SK-N-DZ (cell line): ENCODE results near the gene GAN.
"Not testable (repeated sequence)": the region's sequence is repeated elsewhere in the genome, so short reads cannot be mapped to it uniquely, and the experiment has no call there.

Experiments used
- DNase-seq: peaks from one replicate; pipeline ENCODE4 v3.0.0-alpha.2; 2015; ENCODE audit warnings: low spot score

The GAN gene

DNA sequence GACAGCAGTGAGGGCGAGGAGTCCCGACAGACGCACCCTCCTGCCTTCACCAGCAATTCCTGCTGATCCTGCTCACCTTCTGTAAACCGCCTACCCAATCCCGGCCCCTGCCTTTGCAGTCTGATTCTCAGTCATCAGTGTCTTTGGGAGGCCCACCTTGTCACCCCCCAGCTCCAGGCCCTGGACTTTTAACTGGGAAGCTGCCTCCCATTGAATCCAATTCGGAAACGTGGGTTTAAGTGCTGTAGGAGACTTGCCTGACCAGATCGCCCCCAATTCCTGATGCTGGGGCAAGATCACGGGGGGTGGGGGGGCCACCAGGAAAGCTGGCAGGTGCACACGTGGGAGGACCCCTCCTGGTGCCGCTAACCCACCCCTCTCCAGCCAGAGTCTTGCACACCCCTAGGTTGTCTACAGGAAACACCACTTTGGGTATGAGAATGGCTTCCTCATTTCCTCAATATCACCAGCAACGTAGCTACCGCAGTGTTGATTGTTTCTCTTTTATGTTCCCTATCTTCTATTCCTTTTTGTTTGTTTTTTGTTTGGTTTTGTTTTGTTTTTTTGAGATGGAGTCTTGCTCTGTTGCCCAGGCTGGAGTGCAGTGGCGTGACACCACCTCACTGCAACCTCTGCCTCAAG is 83.2 kb downstream of the GAN start:
- no peak for DNase-seq

- DNase-seq: no peak
Measured at GRCh38 chr16:81399909-81400308, 85.1 kb downstream of the GAN start.

DNA sequence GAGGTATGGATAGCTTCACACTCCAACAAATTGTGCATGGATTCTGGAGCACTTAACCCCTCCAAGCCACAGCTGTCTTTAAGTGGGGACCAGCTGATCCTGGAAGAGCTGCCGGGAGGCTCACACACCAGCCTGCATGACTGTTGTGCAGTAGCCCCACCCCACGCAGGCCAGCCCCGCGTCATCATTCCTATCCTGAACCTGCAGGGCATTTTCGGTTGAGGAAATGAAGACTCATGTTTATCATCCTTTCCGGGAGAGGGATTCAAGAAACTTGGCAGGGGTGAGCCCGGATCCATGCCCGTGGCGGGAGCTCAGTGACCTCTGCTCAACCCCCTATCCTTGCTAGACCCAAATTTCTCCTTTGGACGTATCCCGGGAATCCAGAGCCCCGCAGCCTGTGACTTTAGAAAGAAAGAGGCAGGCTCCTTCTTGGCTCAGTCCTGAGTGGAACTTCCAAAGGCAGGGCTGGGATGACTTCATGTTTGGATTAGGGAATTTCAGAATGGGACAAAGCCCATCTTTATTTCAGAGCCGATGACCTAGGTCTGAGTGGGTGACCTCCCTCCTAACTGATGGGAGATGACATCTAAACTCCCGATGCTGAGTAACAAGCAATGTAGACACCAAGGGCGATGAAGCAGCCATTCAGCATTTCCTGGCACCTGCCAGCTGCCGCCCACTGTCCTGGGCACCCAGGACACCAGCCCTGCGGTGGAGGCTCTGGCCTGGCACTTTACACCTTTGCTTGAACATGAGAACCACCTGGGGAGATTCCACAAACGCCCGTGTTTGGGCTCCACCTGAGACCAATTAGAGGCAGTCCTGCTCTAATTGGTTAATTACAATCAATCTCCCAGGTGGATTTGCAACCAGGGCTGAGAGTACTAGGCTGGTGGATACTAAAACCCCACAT is 86.5 kb downstream of the GAN start:
- no peak for DNase-seq

- DNase-seq: no peak
Measured at GRCh38 chr16:81403208-81403600, 88.4 kb downstream of the GAN start.

- DNase-seq: peak; percentile 86
Measured at GRCh38 chr16:81403601-81404391, 89.0 kb downstream of the GAN start.

- DNase-seq: not testable (repeated sequence)
Measured at GRCh38 chr16:81405002-81405401, 90.2 kb downstream of the GAN start.

DNA sequence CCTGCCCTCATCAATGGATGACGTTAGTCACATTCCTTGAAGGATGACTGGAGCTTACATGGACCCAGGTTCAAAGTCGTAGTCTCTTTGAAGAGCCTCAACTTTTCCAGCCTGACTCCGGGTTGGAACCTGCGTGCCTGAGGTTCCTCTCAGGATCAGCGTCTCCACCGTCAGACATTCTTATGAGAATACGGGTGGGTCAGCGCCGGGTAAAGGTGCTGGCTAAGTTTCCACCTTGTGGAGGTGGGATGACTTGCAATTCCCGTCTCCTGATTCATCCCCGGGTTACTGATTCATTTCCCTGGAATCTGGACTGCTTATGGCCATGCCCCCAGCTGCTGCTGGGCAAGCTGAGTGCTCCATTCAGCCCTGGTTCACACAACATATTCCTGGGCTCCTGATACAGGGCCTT is 90.9 kb downstream of the GAN start:
- peak; percentile 29 for DNase-seq

DNA sequence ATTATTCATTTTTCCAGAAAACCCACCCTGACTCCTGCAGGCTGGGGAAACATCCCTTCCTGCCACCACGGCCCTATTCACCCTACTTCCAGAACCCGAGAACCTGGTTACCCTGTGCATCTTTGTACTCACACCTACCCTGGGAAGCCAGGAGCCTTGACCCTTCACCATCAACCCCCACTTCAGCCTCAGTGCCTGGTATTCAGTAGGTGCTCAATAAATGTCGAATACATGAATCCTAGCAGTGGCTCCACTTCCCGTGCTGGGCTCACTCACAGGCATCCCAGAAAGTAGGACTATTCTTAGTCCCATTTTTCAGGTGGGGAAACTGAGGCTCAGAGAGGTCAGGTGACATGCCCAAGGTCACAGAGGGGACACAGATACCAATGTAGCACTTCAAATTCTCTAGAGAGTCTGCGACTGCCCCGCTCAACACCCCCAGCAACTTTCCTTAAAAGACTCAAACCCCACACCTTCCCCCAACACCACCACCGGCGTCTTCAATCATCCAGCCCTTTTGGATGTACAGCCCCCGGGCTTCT is 93.7 kb downstream of the GAN start:
- no peak for DNase-seq

DNA sequence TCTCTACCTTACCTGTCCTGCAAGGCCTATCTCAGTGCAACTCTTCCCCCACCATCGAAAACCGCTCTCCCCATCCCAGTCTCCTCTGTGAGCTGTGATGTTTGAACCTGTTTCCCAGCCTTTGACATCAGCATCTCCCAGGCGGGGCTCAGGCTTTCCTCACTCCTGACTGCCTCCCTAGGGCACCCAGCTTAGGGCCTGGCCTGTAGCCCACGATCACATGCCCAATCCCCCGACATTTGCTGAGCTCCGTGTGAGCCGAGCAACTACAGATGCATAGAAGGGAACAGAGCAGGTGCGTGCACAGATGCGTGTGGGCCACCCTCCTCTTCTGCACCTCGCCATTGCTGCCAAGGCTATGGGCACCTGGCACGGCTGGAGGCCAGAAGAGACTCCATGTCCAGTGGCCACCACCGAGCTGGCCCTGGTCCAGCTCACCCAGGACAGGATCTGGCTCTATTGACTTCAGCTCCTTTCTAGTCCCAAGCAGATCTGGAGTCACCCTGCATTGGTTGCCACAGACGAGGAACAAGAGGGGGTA is 94.3 kb downstream of the GAN start:
- DNase-seq: no peak

GRCh38 chr16:81410643-81411293 is 96.0 kb downstream of the GAN start:
- no peak for DNase-seq

DNA sequence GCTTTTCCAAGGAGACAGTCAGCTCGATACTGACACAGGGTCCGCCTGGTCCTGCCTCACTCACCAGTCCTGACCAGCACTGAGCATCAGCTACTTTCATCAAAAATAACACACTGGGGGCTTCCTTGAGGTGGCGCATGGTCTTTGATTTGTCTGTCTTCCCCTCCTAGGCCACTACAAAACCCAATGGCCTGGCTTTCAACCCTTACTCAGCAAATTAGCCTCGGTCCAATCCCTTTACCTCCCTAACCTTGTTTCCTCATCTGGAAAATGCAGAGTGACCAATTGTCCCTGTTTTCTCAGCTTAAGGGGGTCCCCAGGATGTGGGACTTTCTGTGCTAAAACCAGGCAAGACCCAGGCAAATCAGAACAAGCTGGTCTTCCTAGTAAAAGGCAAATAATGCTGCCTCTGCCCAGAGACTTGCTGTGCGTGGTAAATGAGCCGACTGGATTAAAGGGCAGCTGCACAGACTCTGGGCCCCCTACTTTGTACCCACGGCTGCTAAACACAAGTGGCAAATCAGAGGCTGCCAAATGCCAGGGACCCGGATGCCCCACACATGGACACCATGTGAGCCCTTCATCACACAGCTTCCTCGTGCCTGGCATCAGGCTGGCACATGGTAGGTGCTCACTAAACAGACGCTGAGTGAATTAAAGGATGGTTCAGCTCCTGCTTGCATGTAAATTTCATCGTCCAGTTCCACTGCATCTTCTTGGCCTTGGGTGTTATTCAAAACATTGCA is 98.7 kb downstream of the GAN start:
- no peak for DNase-seq

DNA sequence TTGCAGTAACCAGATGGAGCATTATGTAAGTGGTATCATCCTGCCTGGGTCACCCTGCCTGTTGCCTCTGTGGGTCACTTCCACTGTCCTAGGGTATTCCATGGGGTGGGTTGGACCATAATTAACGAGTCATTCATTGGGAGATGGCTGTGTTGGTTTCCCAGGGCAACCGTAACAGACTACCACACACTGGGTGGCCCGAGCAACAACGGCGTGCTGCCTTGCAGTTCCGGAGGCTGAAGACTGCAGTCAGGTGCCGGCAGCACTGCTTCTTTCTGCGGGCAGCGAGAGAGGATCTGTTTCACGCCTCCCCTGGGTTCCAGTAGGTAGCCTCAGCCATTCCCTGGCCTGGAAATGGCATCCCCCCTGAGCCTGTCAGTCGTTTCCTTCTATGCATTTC is 101.0 kb downstream of the GAN start:
- DNase-seq: no peak

GRCh38 chr16:81416749-81417148 is 102.0 kb downstream of the GAN start:
- no peak for DNase-seq

- no peak for DNase-seq
Measured at GRCh38 chr16:81417210-81417609, 102.4 kb downstream of the GAN start.

- no peak for DNase-seq
Measured at GRCh38 chr16:81419806-81420205, 105.0 kb downstream of the GAN start.

- no peak for DNase-seq
Measured at GRCh38 chr16:81421126-81421525, 106.4 kb downstream of the GAN start.

DNA sequence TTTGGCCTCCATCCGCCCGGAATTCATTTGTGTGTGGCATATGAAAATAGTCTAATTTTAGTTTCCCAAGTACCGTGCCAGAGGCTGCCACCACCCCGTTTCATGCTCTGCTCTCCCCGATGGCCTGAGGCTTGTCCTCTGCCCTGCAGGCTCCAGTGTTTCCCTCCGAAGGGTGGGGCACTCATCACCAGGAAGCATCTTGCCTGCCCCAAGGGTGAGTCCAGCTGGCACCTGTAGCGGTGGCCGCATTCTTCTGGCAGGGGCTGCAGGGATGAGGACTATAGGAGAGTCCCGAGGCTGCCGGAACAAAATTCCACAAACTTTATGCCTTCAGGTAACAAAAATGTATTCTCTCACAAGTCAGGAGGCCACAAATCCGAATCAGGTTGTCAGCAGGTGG is 106.8 kb downstream of the GAN start:
- DNase-seq: no peak

DNA sequence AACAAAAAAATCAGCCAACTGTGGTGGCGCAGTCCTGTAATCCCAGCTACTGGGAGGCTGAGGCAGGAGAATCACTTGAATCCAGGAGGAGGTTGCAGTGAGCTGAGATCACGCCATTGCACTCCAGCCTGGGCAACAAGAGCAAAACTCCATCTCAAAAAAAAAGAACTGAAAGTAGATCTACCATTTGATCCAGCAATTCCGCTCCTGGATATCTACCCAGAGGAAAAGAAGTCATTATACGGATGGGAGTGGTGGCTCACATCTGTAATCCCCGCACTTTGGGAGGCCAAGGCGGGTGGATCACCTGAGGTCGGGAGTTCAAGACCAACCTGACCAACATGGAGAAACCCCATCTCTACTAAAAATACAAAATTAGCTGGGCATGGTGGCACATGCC is 107.4 kb downstream of the GAN start:
- not testable (repeated sequence) for DNase-seq

DNA sequence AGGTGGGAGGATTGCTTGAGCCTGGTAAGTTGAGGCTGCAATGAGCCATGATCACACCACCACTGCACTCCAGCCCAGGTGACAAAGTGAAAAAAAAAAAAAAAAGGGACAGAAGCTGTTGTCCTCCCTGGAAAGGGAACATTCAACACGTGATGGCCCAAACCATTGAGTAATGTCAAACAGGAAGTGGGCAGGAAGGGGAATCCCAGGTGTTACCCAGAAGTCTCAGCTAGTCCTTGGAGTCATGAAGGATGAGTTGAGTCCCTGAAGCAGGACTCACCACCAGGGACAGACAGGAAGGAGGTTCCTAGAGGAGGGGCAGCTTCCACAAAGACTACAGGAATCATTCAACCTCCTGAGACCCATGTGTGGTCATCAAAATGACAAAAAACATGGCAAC is 110.0 kb downstream of the GAN start:
- DNase-seq: no peak

DNA sequence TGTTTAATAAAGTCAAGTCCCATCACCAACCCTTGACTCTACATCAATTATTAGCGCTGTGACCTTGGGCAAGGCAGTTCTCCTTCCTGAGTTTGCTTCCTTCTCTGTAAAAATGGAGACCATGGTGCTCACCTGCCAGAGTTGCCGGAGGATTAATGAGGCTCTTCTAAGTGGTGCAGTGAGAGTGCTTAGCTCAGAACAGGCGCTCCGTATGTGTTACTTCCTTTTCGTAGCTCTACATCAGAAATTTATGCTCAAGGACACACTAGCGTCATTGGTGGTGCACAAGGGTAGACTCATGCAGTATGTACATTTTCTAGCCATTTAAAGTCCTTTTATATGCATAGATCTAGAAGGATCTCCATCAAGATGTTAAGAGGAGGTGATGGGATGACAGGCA is 112.5 kb downstream of the GAN start:
- no peak for DNase-seq
